Psoas muscle (tissue), 8 donors: Measurements from ENCODE around the gene HMX2. TPM values are rescaled to one million over a fixed set of nuclear protein-coding genes. Genes with fewer than 3 reads are reported as not detected.
A peak's percentile ranks its signal among the peaks of the same experiment; 100 is the strongest.

Experiments
- ATAC-seq, 4 donors: fragments of 200-7000 bp; cut with Tn5 transposase; one replicate each; pipeline ENCODE4 v1.9.1; 2020; ENCODE audit warnings: moderate library complexity in 3 of 4, mild to moderate bottlenecking in 2 of 4
- DNase-seq, 2 donors: peaks; one replicate each; pipeline ENCODE4 v3.0.0-alpha.2; 2020
- H3K27ac ChIP-seq: fragments of 200-600 bp; one replicate; pipeline ENCODE4 v1.8.0; 2022
- H3K27me3 ChIP-seq, 3 donors: fragments of 200-600 bp in 1 of 3; one replicate each; pipeline versions ENCODE4 v1.6.1 to v1.8.0; 2013 to 2022; ENCODE audit warnings: low read length in 2 of 3, mild to moderate bottlenecking in 2 of 3, moderate library complexity in 1 of 3; ENCODE audit not compliant: insufficient read depth in 3 of 3
- H3K36me3 ChIP-seq, 2 donors: fragments of 200-600 bp in 1 of 2; one replicate each; pipeline versions ENCODE4 v1.6.1 to v1.8.0; 2013 to 2022; ENCODE audit warnings: low read depth in 1 of 2, mild to moderate bottlenecking in 1 of 2, moderate library complexity in 1 of 2; ENCODE audit not compliant: insufficient read depth in 1 of 2
- H3K4me1 ChIP-seq: fragments of 200-600 bp; one replicate; pipeline ENCODE4 v1.8.0; 2022
- H3K4me3 ChIP-seq: fragments of 200-600 bp; one replicate; pipeline ENCODE4 v1.8.0; 2022; ENCODE audit warnings: mild to moderate bottlenecking
- H3K9me3 ChIP-seq: fragments of 200-600 bp; one replicate; pipeline ENCODE4 v1.8.0; 2022
- CTCF ChIP-seq: fragments of 200-600 bp; IDR thresholded peaks from one replicate; pipeline ENCODE4 v1.8.0; 2022; ENCODE audit warnings: antibody characterized with exemption
- WGBS, 3 donors: extraction: QIAGEN DNeasy Blood & Tissue Kit; methylation state at CpG; one replicate each; pipeline versions ENCODE4 v1.1.6 to v1.1.7; 2013; 5-methylcytosine and 5-hydroxymethylcytosine counted together
- intact Hi-C, 2 donors: fragments of 100-400 bp; cut with DNase I; formaldehyde crosslinking; loops; one replicate each; pipeline versions ENCODE4 v1.11.0 to v1.14.2; 2022
- polyA plus RNA-seq, 3 donors: library from polyadenylated mRNA; stranded (reverse); fragments of 200-250 nt; gene quantifications; one replicate each; pipeline ENCODE4 v1.2.3, GENCODE V29; 2013
- total RNA-seq, 4 donors: library from RNA; stranded (reverse); fragmentation: NEBNext Ultra II Directional in 2 of 4; extraction: Animal tissue kit (Norgen Biotek cat#: 25700) in 2 of 4; gene quantifications; one replicate each; pipeline versions ENCODE4 v1.2.1 to v1.2.4, GENCODE V29; 2021 to 2023
- donor health status: healthy with polysubstance abuse.
- donor health status: DM: no; HTN: no; CAD: no; lungs with moderate emphysema.
- donor health status: Bipolar disorder and iron deficiency.
- donor health status: healthy.
- donor health status: DM: yes; HTN: yes; CAD: no.
- donor health status: DM: no; HTN: no; CAD: no.
- donor health status: DM: no; HTN: no; CAD: no.
- donor health status: DM: yes; HTN: yes; CAD: no.

HMX2 gene
- total and polyA plus RNA-seq, 7 donors: not detected

DNA sequence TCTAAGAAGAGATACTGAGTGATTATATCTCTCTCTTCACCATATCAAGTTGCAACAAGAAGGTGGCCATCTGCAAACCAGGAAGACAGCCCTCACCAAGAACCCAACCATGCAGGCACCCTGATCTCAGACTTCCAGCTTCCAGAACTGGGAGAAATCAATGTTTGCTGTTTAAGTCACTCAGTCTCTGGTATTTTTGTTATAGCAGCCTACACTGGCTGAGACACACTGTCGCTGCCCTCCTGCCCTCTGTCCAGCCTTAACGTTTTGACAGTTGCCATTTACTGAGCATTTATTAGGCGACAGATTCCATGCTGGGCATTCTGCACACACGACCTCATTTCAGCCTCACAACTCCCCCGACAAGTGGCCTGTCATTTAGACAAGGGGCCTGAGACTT, 21.7 kb upstream of the HMX2 start:
- Histone ChIP-seq H3K4me1 (no peaks in the 10 kb centered on the region), H3K36me3 (no peaks in the 10 kb centered on the region), H3K4me3 (no peak overlapping the region), H3K27ac (no peak overlapping the region), H3K27me3 (peaks cover 3 to 62% (median 17%) of the 10 kb centered on the region in 3 donors), H3K9me3 (no peaks in the 10 kb centered on the region)
- ATAC-seq (no peak), DNase-seq (no peak)
- intact Hi-C loops: no loop called here
- TF ChIP-seq CTCF: no peak
- WGBS, 3 donors: 66 to 70% (median 69%) methylated on average over 5 of the region's 5 CpGs

DNA sequence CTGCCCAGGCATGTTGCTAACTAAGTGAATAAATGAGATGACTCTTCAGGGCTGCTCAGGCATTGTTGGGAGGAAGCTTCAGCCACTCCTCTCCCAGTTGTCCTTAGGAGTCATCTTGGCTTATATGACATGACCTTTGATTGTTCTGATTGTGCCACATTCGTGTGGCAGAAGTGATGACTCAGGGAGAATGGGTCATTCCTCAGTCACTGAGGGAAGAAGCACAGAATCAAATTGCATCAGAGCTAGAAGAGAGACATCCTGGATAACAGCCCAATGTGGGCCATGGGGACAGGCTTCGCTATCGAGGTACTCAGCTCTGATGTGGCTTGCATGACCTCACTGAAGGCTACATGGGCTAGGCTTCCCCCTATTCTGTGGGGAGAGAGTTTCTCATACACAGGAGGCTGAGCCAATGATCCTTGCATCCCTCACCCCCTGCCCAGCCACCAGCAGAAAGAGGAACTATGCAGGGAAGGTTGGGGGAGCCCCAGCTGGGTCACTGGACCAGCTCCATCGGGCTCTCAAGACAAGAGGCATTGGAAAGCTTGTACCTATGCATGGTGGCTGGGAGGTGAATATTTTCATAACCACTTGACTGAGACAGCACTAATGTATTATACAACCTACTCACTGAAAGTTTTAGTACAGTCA, 18.2 kb upstream of the HMX2 start:
- intact Hi-C loops: loop anchor here (5.0 to 10.0 kb wide), 2 partner anchors 428 to 835 kb away; no protein-coding TSS in a partner anchor
- no peak for TF ChIP-seq CTCF
- ATAC-seq: no peak

GRCh38 chr10:123132576-123133477, 15.1 kb upstream of the HMX2 start:
- Histone ChIP-seq H3K4me1 (peaks cover 29% of the 10 kb centered on the region), H3K36me3 (no peaks in the 10 kb centered on the region), H3K9me3 (no peaks in the 10 kb centered on the region), H3K27ac (no peak overlapping the region), H3K4me3 (peak overlapping the region; percentile 34), H3K27me3 (peaks cover 0 to 97% (median 53%) of the 10 kb centered on the region in 3 donors)
- DNase-seq (peak; percentile 80 to 90), ATAC-seq (peak; percentile 83 to 89 (median 88))
- TF ChIP-seq CTCF: peak; percentile 89
- WGBS, 3 donors: 2 to 3% (median 2%) methylated on average over 48 of the region's 48 CpGs
- intact Hi-C loops: loop anchor here (1.0 to 10.0 kb wide), 3 partner anchors 424 to 832 kb away; no protein-coding TSS in a partner anchor

More for the DNA sequence above, 18.2 kb upstream of the HMX2 start:
- 65 to 68% (median 67%) methylated on average over 4 of the region's 4 CpGs for WGBS, 3 donors
- Histone ChIP-seq H3K27me3 (peaks cover 0 to 94% (median 31%) of the 10 kb centered on the region in 3 donors), H3K27ac (no peak overlapping the region), H3K9me3 (no peaks in the 10 kb centered on the region), H3K4me3 (no peak overlapping the region), H3K4me1 (peaks cover 12% of the 10 kb centered on the region), H3K36me3 (no peaks in the 10 kb centered on the region)
- no peak for DNase-seq

DNA sequence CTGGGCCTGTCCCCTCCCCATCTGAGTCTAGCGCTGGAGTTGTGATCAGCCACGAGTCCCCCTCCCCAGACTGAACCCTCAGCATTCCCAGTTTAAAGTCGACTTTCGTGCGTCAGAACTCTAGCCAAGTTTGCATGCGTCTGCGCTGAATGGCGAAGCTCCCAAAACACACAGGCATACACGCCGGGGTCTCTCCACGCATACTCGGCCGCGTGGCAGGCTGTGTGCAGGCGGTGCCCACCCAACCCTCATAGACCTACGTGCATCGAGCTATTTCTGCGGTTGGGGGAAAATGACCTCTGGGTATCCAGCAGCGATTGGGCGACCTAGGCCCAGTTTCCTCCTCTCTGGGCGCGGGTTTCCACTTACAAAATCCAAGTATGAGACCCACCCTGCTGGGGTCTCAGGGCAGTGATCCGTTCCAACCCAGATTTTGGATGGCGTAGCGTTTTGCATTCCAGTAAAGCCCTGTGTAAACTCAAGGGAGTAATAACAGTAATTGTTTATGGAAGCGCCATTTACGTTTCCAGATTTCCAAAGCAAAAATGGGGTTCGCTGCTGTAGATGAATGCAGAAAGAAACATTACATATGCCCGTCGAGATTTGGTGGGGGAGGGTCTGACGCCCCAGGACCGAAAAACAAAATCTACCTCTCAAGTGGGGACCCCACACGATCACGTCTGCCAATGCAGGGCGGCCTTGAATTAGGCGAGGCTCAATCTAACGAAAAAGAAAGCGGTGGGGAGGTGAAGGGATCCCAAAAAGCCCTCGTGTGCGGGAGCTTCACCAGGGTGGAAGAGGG, 14.2 kb upstream of the HMX2 start:
- ATAC-seq: no peak
- Histone ChIP-seq H3K27me3 (peaks cover 0 to 98% (median 53%) of the 10 kb centered on the region in 3 donors), H3K9me3 (no peaks in the 10 kb centered on the region), H3K4me3 (peak overlapping the region; percentile 60), H3K4me1 (peaks cover 29% of the 10 kb centered on the region), H3K27ac (no peak overlapping the region), H3K36me3 (no peaks in the 10 kb centered on the region)
- no peak for TF ChIP-seq CTCF
- WGBS, 3 donors: 4 to 7% (median 5%) methylated on average over 40 of the region's 40 CpGs
- intact Hi-C loops: loop anchor here (1.0 to 10.0 kb wide), 3 partner anchors 424 to 831 kb away; no protein-coding TSS in a partner anchor
- no peak for DNase-seq
